H1 (cell line): Measurements from ENCODE around the gene SLC39A2. TPM values are rescaled to one million over a fixed set of nuclear protein-coding genes. Genes with fewer than 3 reads are reported as not detected.

Experiments used
- CTCF ChIA-PET: fragments of 300-600 bp; sonication (Branson Sonifier 250); formaldehyde crosslinking; loops from one replicate; lab custom pipeline; 2021; ENCODE audit not compliant: partially characterized antibody; lab: Charles Lee
- POLR2A ChIA-PET: fragments of 300-600 bp; sonication (Branson Sonifier 250); formaldehyde crosslinking; loops from one replicate; lab custom pipeline; 2021; ENCODE audit warnings: inconsistent platforms; ENCODE audit not compliant: partially characterized antibody; lab: Charles Lee
- DNase-seq, 2 experiments: peaks; one replicate each; pipeline versions ENCODE4 v3.0.0 to v3.0.0-alpha.2; 2010 to 2022; ENCODE audit warnings: low spot score in 2 of 2, low read depth in 1 of 2, mixed read lengths in 1 of 2
- FAIRE-seq: peaks from 2 replicates; lab custom pipeline; 2011; peaks lifted over from hg19 to GRCh38; lab: Jason Lieb, UNC
- H2AFZ ChIP-seq: 2 replicates; pipeline ENCODE4 v1.8.1; 2012; ENCODE audit warnings: low read length, inconsistent platforms
- H2AK5ac ChIP-seq: 2 replicates; pipeline ENCODE4 v1.6.1; 2013; ENCODE audit warnings: low read depth, low read length
- H2BK120ac ChIP-seq: replicated peaks from 2 replicates; pipeline ENCODE3; 2013; ENCODE audit warnings: low read depth, low read length, inconsistent platforms
- H2BK12ac ChIP-seq: 2 replicates; pipeline ENCODE4 v1.6.1; 2013; ENCODE audit warnings: low read depth, low read length
- H2BK15ac ChIP-seq: 2 replicates; pipeline ENCODE4 v1.6.1; 2013; ENCODE audit warnings: low read length
- H2BK20ac ChIP-seq: 2 replicates; pipeline ENCODE4 v1.6.1; 2013; ENCODE audit warnings: low read length
- H2BK5ac ChIP-seq: 2 replicates; pipeline ENCODE4 v1.6.1; 2013; ENCODE audit warnings: low read depth, low read length
- H3K14ac ChIP-seq: 2 replicates; pipeline ENCODE4 v1.6.1; 2013; ENCODE audit warnings: inconsistent platforms; ENCODE audit not compliant: insufficient read length
- H3K18ac ChIP-seq: 2 replicates; pipeline ENCODE4 v1.6.1; 2013; ENCODE audit warnings: low read length; ENCODE audit errors: extremely low read depth
- H3K23ac ChIP-seq: 2 replicates; pipeline ENCODE4 v1.6.1; 2013; ENCODE audit warnings: inconsistent platforms; ENCODE audit not compliant: insufficient read length
- H3K23me2 ChIP-seq: 2 replicates; pipeline ENCODE4 v1.6.1; 2013; ENCODE audit warnings: low read depth, low read length
- H3K27ac ChIP-seq: 2 replicates; pipeline ENCODE4 v1.6.1; 2011; ENCODE audit warnings: low read depth, low read length, inconsistent platforms
- H3K27me3 ChIP-seq, 4 experiments: replicated peaks in 1 of 4; 1 replicate in 1 of 4; 2 replicates in 3 of 4; pipeline versions ENCODE4 v1.6.1 to v1.8.1; 2011 to 2013; ENCODE audit warnings: low read length in 3 of 4, mild to moderate bottlenecking in 3 of 4, inconsistent platforms in 2 of 4, mixed read lengths in 2 of 4, moderate library complexity in 1 of 4; ENCODE audit not compliant: control insufficient read depth in 3 of 4, insufficient read depth in 3 of 4; ENCODE audit errors: extremely low read depth in 1 of 4
- H3K36me3 ChIP-seq, 4 experiments: 2 replicates each; pipeline versions ENCODE4 v1.6.1 to v1.8.1; 2011 to 2013; ENCODE audit warnings: mild to moderate bottlenecking in 4 of 4, low read length in 3 of 4, moderate library complexity in 2 of 4, control low read depth in 1 of 4, inconsistent platforms in 1 of 4; ENCODE audit not compliant: insufficient read depth in 4 of 4, control insufficient read depth in 2 of 4
- H3K4ac ChIP-seq: replicated peaks from 2 replicates; pipeline ENCODE3; 2013; ENCODE audit warnings: low read length, low read depth, mixed read lengths, inconsistent platforms; ENCODE audit not compliant: insufficient read length
- H3K4me1 ChIP-seq, 4 experiments: replicated peaks in 1 of 4; 1 replicate in 1 of 4; 2 replicates in 3 of 4; pipeline versions ENCODE4 v1.6.1 to v1.8.1; 2011 to 2013; ENCODE audit warnings: low read length in 3 of 4, inconsistent platforms in 2 of 4, mixed read lengths in 1 of 4; ENCODE audit not compliant: insufficient read depth in 4 of 4, control insufficient read depth in 3 of 4
- H3K4me2 ChIP-seq, 2 experiments: 2 replicates each; pipeline versions ENCODE4 v1.6.1 to v1.8.1; 2011 to 2013; ENCODE audit warnings: low read depth in 2 of 2, low read length in 2 of 2, control low read depth in 1 of 2, inconsistent platforms in 1 of 2, mild to moderate bottlenecking in 1 of 2; ENCODE audit not compliant: insufficient read depth in 1 of 2
- H3K4me3 ChIP-seq, 4 experiments: fragments of 200-600, 300-600 bp in 1 of 4; sonication (generic), shearing (Covaris generic), sonication (Bioruptor Twin) in 1 of 4; 2 replicates each; pipeline versions ENCODE4 v1.5.1 to v1.8.1; 2011 to 2016; ENCODE audit warnings: low read length in 4 of 4, low read depth in 3 of 4, control low read depth in 2 of 4, inconsistent platforms in 2 of 4, mild to moderate bottlenecking in 2 of 4, mixed read lengths in 1 of 4, moderate library complexity in 1 of 4; ENCODE audit not compliant: insufficient read depth in 2 of 4; ENCODE audit errors: extremely low read depth in 1 of 4
- H3K56ac ChIP-seq: replicated peaks from 2 replicates; pipeline ENCODE3; 2013; ENCODE audit warnings: low read depth, mild to moderate bottlenecking, mixed read lengths, low read length, inconsistent platforms; ENCODE audit not compliant: insufficient read length
- H3K79me1 ChIP-seq: 2 replicates; pipeline ENCODE4 v1.6.1; 2013; ENCODE audit warnings: low read depth, low read length, control low read depth
- H3K79me2 ChIP-seq, 2 experiments: 2 replicates each; pipeline versions ENCODE4 v1.6.1 to v1.8.1; 2012 to 2013; ENCODE audit warnings: low read length in 2 of 2, mild to moderate bottlenecking in 2 of 2, inconsistent platforms in 1 of 2; ENCODE audit not compliant: insufficient read depth in 2 of 2, control insufficient read depth in 1 of 2
- H3K9ac ChIP-seq, 4 experiments: replicated peaks in 1 of 4; 1 replicate in 1 of 4; 2 replicates in 3 of 4; pipeline versions ENCODE4 v1.6.1 to v1.8.1; 2011 to 2013; ENCODE audit warnings: low read depth in 3 of 4, low read length in 3 of 4, control low read depth in 2 of 4, mild to moderate bottlenecking in 2 of 4, moderate library complexity in 2 of 4, inconsistent platforms in 1 of 4; ENCODE audit errors: extremely low read depth in 1 of 4
- H3K9me3 ChIP-seq, 2 experiments: 2 replicates each; pipeline versions ENCODE4 v1.6.1 to v1.8.1; 2012 to 2013; ENCODE audit warnings: mild to moderate bottlenecking in 2 of 2, moderate library complexity in 2 of 2, control low read depth in 1 of 2, inconsistent platforms in 1 of 2, low read depth in 1 of 2, low read length in 1 of 2, mixed read lengths in 1 of 2; ENCODE audit not compliant: insufficient read depth in 2 of 2
- H4K20me1 ChIP-seq, 2 experiments: replicated peaks in 1 of 2; 2 replicates each; pipeline versions ENCODE3 to v1.8.1; 2011 to 2013; ENCODE audit warnings: inconsistent platforms in 2 of 2, low read length in 2 of 2, mild to moderate bottlenecking in 1 of 2; ENCODE audit not compliant: insufficient read depth in 2 of 2, control insufficient read depth in 1 of 2
- H4K5ac ChIP-seq: 2 replicates; pipeline ENCODE4 v1.6.1; 2013; ENCODE audit warnings: low read length, low read depth, mixed read lengths, inconsistent platforms; ENCODE audit not compliant: insufficient read length
- H4K8ac ChIP-seq: 2 replicates; pipeline ENCODE4 v1.8.0; 2013; ENCODE audit warnings: mild to moderate bottlenecking, moderate library complexity, low read length, inconsistent platforms; ENCODE audit not compliant: insufficient read depth; ENCODE audit errors: extremely low read depth
- H4K91ac ChIP-seq: replicated peaks from 2 replicates; pipeline ENCODE3; 2013; ENCODE audit warnings: low read length, mixed read lengths, inconsistent platforms; ENCODE audit not compliant: insufficient read length
- CHD2 ChIP-seq: IDR thresholded peaks from 2 replicates; pipeline ENCODE4 v1.6.1; 2012; ENCODE audit warnings: low read length, improper control_type of control experiment
- RAD21 ChIP-seq, 2 experiments: IDR thresholded peaks in 1 of 2; conservative IDR thresholded peaks in 1 of 2; 2 replicates each; pipeline ENCODE4 v1.6.1; 2011; ENCODE audit warnings: low read depth in 2 of 2, low read length in 2 of 2, improper control_type of control experiment in 1 of 2, inconsistent platforms in 1 of 2, mild to moderate bottlenecking in 1 of 2, moderate library complexity in 1 of 2
- SUZ12 ChIP-seq: fragments of 200-600 bp; sonication (generic); IDR thresholded peaks from 2 replicates; pipeline ENCODE4 v1.6.1; 2012; ENCODE audit warnings: mild to moderate bottlenecking, inconsistent platforms, low read length, moderate library complexity, mixed read lengths
- WGBS, 2 experiments: shearing (Covaris generic) in 1 of 2; methylation state at CpG; one replicate each; pipeline versions ENCODE4 v1.1.6 to v1.1.7; 2013 to 2015; ENCODE audit warnings: low lambda C conversion rate in 2 of 2, mixed read lengths in 2 of 2, inconsistent platforms in 1 of 2, low coverage in 1 of 2, missing lambda C conversion rate in 1 of 2; ENCODE audit not compliant: insufficient replicate concordance in 2 of 2, insufficient coverage in 1 of 2, insufficient read length in 1 of 2; ENCODE audit errors: extremely low coverage in 1 of 2, missing lambda C conversion rate in 1 of 2; 5-methylcytosine and 5-hydroxymethylcytosine counted together
- polyA plus RNA-seq, 7 experiments: library from polyadenylated mRNA; depleted of rRNA in 3 of 7; stranded (reverse) in 5 of 7; unstranded in 2 of 7; fragments of >200 nt in 5 of 7; fragments of 200-250 nt in 2 of 7; gene quantifications; 1 replicate in 5 of 7; 2 replicates in 1 of 7; 4 replicates in 1 of 7; pipeline versions ENCODE4 v1.2.1 to v1.2.3, GENCODE V29; 2011 to 2013; ENCODE audit warnings: missing spikeins in 2 of 7, mixed read lengths in 2 of 7
- total RNA-seq: library from RNA; stranded (reverse); fragmentation: NEBNext Ultra II Directional; extraction: Animal tissue kit (Norgen Biotek cat#: 25700); gene quantifications from 2 replicates; pipeline ENCODE4 v1.2.1, GENCODE V29; 2021

Gene SLC39A2
- total and polyA plus RNA-seq, 2 of the 8 experiments (the other 6 are each of a cell fraction or from before 2014, with no cell fraction given): 0.14 to 0.22 TPM

DNA sequence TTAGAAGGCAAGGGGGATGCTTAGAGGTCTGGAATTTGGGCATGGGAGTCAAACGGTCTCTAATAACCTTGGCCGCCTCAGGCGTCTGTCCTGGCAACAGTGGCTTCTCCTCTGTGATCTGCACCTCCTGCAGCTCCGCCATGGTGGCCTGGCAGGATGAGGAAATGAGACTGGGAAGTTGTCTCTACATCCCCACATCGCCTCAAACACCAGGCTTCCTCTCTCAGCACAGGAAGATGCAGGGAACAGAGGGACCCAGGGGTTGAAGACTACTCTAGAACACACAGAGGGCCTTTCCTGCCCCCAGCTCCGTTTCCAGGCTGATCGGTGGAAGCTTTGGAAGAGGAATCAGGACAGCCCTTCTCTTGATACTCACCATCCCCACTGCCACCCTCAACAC, 24.1 kb downstream of the SLC39A2 start:
- H4K8ac ChIP-seq: no peak overlapping the region
- H2AFZ ChIP-seq: no peak overlapping the region
- no peak overlapping the region for H3K56ac ChIP-seq
- no peak overlapping the region for H3K27ac ChIP-seq
- no peak overlapping the region for H2BK20ac ChIP-seq
- H2BK15ac ChIP-seq: peak overlapping the region; percentile 40; the same call in 1 of the 2 replicates
- peak overlapping the region in 1 of 2 experiments; percentile 94; a peak in 1 of 4 replicates for H3K4me2 ChIP-seq
- no peak overlapping the region for H4K91ac ChIP-seq
- no peaks in the 10 kb centered on the region for H4K20me1 ChIP-seq
- H3K23ac ChIP-seq: no peak overlapping the region
- no peak overlapping the region for H3K4ac ChIP-seq
- TF ChIP-seq CHD2 (no peak), SUZ12 (0 out of 2 replicates have a peak, but pooled peaks have one; percentile 1), RAD21 (IDR thresholded peaks at IDR 0.05 in 1 of 2, conservative IDR thresholded peaks at IDR 0.05 in 1 of 2; ENCODE audit: low read depth in 2 of 2, low read length in 2 of 2) (no peak)
- H3K27me3 ChIP-seq: peaks cover 2 to 25% (median 22%) of the 10 kb centered on the region in 4 experiments; a peak in 6 of 7 replicates
- H3K79me2 ChIP-seq: no peaks in the 10 kb centered on the region
- 84% methylated on average over 7 of the region's 7 CpGs; no CpG with 5 or more reads in 1 of the 2 experiments for WGBS, 2 experiments
- no peak overlapping the region for H3K9ac ChIP-seq
- no peaks in the 10 kb centered on the region for H3K9me3 ChIP-seq
- FAIRE-seq: no peak
- no peak overlapping the region for H2BK5ac ChIP-seq
- H3K4me3 ChIP-seq: no peak overlapping the region
- no peak overlapping the region for H3K14ac ChIP-seq
- peak overlapping the region; percentile 39; the same call in 1 of the 2 replicates for H2AK5ac ChIP-seq
- H2BK120ac ChIP-seq: no peak overlapping the region
- ChIA-PET CTCF (interaction anchor here (0.7 to 16.1 kb wide), 12 partner anchors 9 to 83 kb away, joined by 3 to 371 read pairs (median 5); partner anchors contain the start of genes ARHGEF40 and RNASE7), POLR2A (interaction anchor here (1.2 to 3.4 kb wide), 7 partner anchors 8 to 69 kb away, joined by 3 to 19 read pairs (median 9); partner anchors contain the start of gene RNASE13)
- H2BK12ac ChIP-seq: no peak overlapping the region; the same call in 1 of the 2 replicates
- H4K5ac ChIP-seq: no peak overlapping the region
- H3K36me3 ChIP-seq: peaks cover 0 to 5% (median under 1%) of the 10 kb centered on the region in 4 experiments; a peak in 3 of 8 replicates
- no peaks in the 10 kb centered on the region for H3K79me1 ChIP-seq
- peaks cover 4 to 22% (median 14%) of the 10 kb centered on the region in 4 experiments; a peak in 6 of 7 replicates for H3K4me1 ChIP-seq
- no peak overlapping the region for H3K18ac ChIP-seq
- H3K23me2 ChIP-seq: peaks cover 17% of the 10 kb centered on the region
- no peak for DNase-seq
